ENCODE data around the gene TSC22D3. TPM values are rescaled to one million over a fixed set of nuclear protein-coding genes. Genes with fewer than 3 reads are reported as not detected.

Gene TSC22D3
- total and polyA plus RNA-seq, 2 donors (not counting 1 experiment from before 2014, with no cell fraction given), result 447 to 3,050 TPM

- no peak for DNase-seq
- H2AFZ ChIP-seq (ENCODE audit: insufficient read depth, low read depth, low read length, poor library complexity, severe bottlenecking), result no peak overlapping the region
- no peak overlapping the region for H3K27ac ChIP-seq (ENCODE audit: low read length in 2 of 2)
- no peaks in the 10 kb centered on the region for H3K9me3 Mint-ChIP-seq (ENCODE audit: insufficient read depth)
- H3K4me3 ChIP-seq (ENCODE audit: control extremely low read depth in 1 of 5, extremely low read depth in 1 of 5, insufficient read depth in 1 of 5, low read depth in 2 of 5, low read length in 4 of 5), result no peak overlapping the region
- no peaks in the 10 kb centered on the region for H3K36me3 ChIP-seq (replicated peaks in 1 of 2; ENCODE audit: control extremely low read depth in 1 of 2, control insufficient read depth in 1 of 2, extremely low read depth in 1 of 2, insufficient read depth in 2 of 2, low read length in 1 of 2)
- no peak overlapping the region for H3K4me3 Mint-ChIP-seq
- no peaks in the 10 kb centered on the region for H4K20me1 ChIP-seq (ENCODE audit: control insufficient read depth, insufficient read depth, low read length, poor library complexity, severe bottlenecking)
- H3K9ac ChIP-seq (ENCODE audit: low read length), result no peak overlapping the region
- no CpG with 5 or more reads among the region's 3 CpGs for WGBS (ENCODE audit: insufficient coverage)
- ATAC-seq (ENCODE audit: low read depth), result no peak
- H3K27me3 Mint-ChIP-seq, result no peaks in the 10 kb centered on the region
- no peak overlapping the region for H3K27ac Mint-ChIP-seq
- H3K4me1 ChIP-seq (ENCODE audit: control insufficient read depth in 2 of 2, insufficient read depth in 2 of 2, low read length in 2 of 2), result peaks cover 16 to 31% of the 10 kb centered on the region in 2 donors
- H3K27me3 ChIP-seq (replicated peaks in 1 of 4; ENCODE audit: control extremely low read depth in 1 of 4, control insufficient read depth in 3 of 4, insufficient read depth in 4 of 4, low read length in 3 of 4), result no peaks in the 10 kb centered on the region
- no peaks in the 10 kb centered on the region for H3K79me2 ChIP-seq (ENCODE audit: control insufficient read depth, insufficient read depth, low read length)
- TF ChIP-seq CTCF (IDR thresholded peaks at IDR 0.05), result no peak
- TF ChIP-seq EZH2 (IDR thresholded peaks at IDR 0.05; ENCODE audit: borderline replicate concordance, insufficient read depth, low read depth, low read length, poor library complexity, severe bottlenecking), result no peak
- no peaks in the 10 kb centered on the region for H3K9me3 ChIP-seq (ENCODE audit: control extremely low read depth in 1 of 3, control insufficient read depth in 2 of 3, insufficient read depth in 1 of 3, low read length in 2 of 3)
- intact Hi-C loops (cut with micrococcal nuclease), result no loop called here
- POLR2A ChIA-PET, result interaction anchor here (1.1 kb wide), 1 partner anchor 12 kb away, joined by 4 read pairs; no protein-coding TSS in a partner anchor
- peaks cover 20% of the 10 kb centered on the region for H3K4me1 Mint-ChIP-seq
- CTCF ChIA-PET, result interaction anchor here (1.0 kb wide), 1 partner anchor 53 kb away, joined by 3 read pairs; the partner anchor contains the start of gene NCBP2L
- H3K4me2 ChIP-seq (replicated peaks; ENCODE audit: low read depth, low read length, poor library complexity, severe bottlenecking), result no peak overlapping the region
Observed at GRCh38 chrX:107724653-107725052, 50.9 kb downstream of the TSC22D3 start.

- Histone ChIP-seq H3K9ac (ENCODE audit: low read length) (no peak overlapping the region), H3K27ac (ENCODE audit: low read length in 2 of 2) (no peak overlapping the region), H4K20me1 (ENCODE audit: control insufficient read depth, insufficient read depth, low read length, poor library complexity, severe bottlenecking) (no peaks in the 10 kb centered on the region), H3K79me2 (ENCODE audit: control insufficient read depth, insufficient read depth, low read length) (no peaks in the 10 kb centered on the region), H3K4me1 (ENCODE audit: control insufficient read depth in 2 of 2, insufficient read depth in 2 of 2, low read length in 2 of 2) (peaks cover 27 to 36% of the 10 kb centered on the region in 2 donors), H2AFZ (ENCODE audit: insufficient read depth, low read depth, low read length, poor library complexity, severe bottlenecking) (no peak overlapping the region), H3K9me3 (ENCODE audit: control extremely low read depth in 1 of 3, control insufficient read depth in 2 of 3, insufficient read depth in 1 of 3, low read length in 2 of 3) (no peaks in the 10 kb centered on the region), H3K4me2 (replicated peaks; ENCODE audit: low read depth, low read length, poor library complexity, severe bottlenecking) (no peak overlapping the region), H3K36me3 (replicated peaks in 1 of 2; ENCODE audit: control extremely low read depth in 1 of 2, control insufficient read depth in 1 of 2, extremely low read depth in 1 of 2, insufficient read depth in 2 of 2, low read length in 1 of 2) (no peaks in the 10 kb centered on the region), H3K4me3 (ENCODE audit: control extremely low read depth in 1 of 5, extremely low read depth in 1 of 5, insufficient read depth in 1 of 5, low read depth in 2 of 5, low read length in 4 of 5) (no peak overlapping the region), H3K27me3 (replicated peaks in 1 of 4; ENCODE audit: control extremely low read depth in 1 of 4, control insufficient read depth in 3 of 4, insufficient read depth in 4 of 4, low read length in 3 of 4) (no peaks in the 10 kb centered on the region)
- Mint-ChIP-seq H3K27me3 (no peaks in the 10 kb centered on the region), H3K4me1 (peaks cover 29% of the 10 kb centered on the region), H3K27ac (peak overlapping the region; percentile 63), H3K4me3 (no peak overlapping the region), H3K9me3 (ENCODE audit: insufficient read depth) (no peaks in the 10 kb centered on the region)
- ATAC-seq (ENCODE audit: low read depth) (no peak), DNase-seq (no peak)
- POLR2A ChIA-PET, result no interaction called here
- no peak for TF ChIP-seq CTCF (IDR thresholded peaks at IDR 0.05)
- no peak for TF ChIP-seq EZH2 (IDR thresholded peaks at IDR 0.05; ENCODE audit: borderline replicate concordance, insufficient read depth, low read depth, low read length, poor library complexity, severe bottlenecking)
- intact Hi-C loops (cut with micrococcal nuclease), result no loop called here
- CTCF ChIA-PET, result interaction anchor here (0.8 kb wide), 1 partner anchor 44 kb away, joined by 3 read pairs; no protein-coding TSS in a partner anchor
- WGBS (ENCODE audit: insufficient coverage), result 100% methylated on average over 2 of the region's 4 CpGs
Observed at GRCh38 chrX:107723511-107723910, 52.1 kb downstream of the TSC22D3 start.
